Left lung (tissue), 10 donors: ENCODE data around the gene TAS1R1. TPM values are rescaled to one million over a fixed set of nuclear protein-coding genes. Genes with fewer than 3 reads are reported as not detected.
A peak's percentile ranks its signal among the peaks of the same experiment; 100 is the strongest.

Experiments
- ATAC-seq: fragments of 200-7000 bp; cut with Tn5 transposase; one replicate; pipeline ENCODE4 v1.9.1; 2020; ENCODE audit warnings: moderate library complexity
- DNase-seq, 4 donors: peaks; one replicate each; pipeline ENCODE4 v3.0.0-alpha.2; 2013 to 2020
- H3K27ac ChIP-seq, 2 donors: fragments of 200-600 bp; sonication (generic) in 1 of 2; one replicate each; pipeline versions ENCODE4 v1.5.0 to v1.8.0; 2020 to 2021
- H3K27me3 ChIP-seq, 2 donors: fragments of 200-600 bp; sonication (generic) in 1 of 2; one replicate each; pipeline versions ENCODE4 v1.5.0 to v1.8.0; 2020 to 2021
- H3K36me3 ChIP-seq, 2 donors: fragments of 200-600 bp; sonication (generic) in 1 of 2; one replicate each; pipeline versions ENCODE4 v1.5.0 to v1.8.0; 2020 to 2021
- H3K4me1 ChIP-seq, 2 donors: fragments of 200-600 bp; one replicate each; pipeline ENCODE4 v1.8.0; 2021
- H3K4me3 ChIP-seq, 2 donors: fragments of 200-600 bp; sonication (generic) in 1 of 2; one replicate each; pipeline versions ENCODE4 v1.5.0 to v1.8.0; 2020 to 2021; ENCODE audit warnings: mild to moderate bottlenecking in 1 of 2
- H3K9me3 ChIP-seq, 2 donors: fragments of 200-600 bp; sonication (generic) in 1 of 2; one replicate each; pipeline versions ENCODE4 v1.5.0 to v1.8.0; 2020 to 2021
- intact Hi-C, 2 donors: fragments of 100-400 bp; cut with DNase I; formaldehyde crosslinking; loops; one replicate each; pipeline versions ENCODE4 v1.11.2 to v1.14.2; 2022
- polyA plus RNA-seq, 6 donors: library from polyadenylated mRNA; unstranded; fragments of 120-200 nt; gene quantifications; one replicate each; pipeline ENCODE4 v1.2.1, GENCODE V29; 2013; ENCODE audit not compliant: insufficient read length in 6 of 6
- total RNA-seq, 2 donors: library from RNA; stranded (reverse); fragmentation: NEBNext Ultra II Directional; extraction: Animal tissue kit (Norgen Biotek cat#: 25700); gene quantifications; one replicate each; pipeline ENCODE4 v1.2.1, GENCODE V29; 2021
- TF ChIP-seq, protein P1 (sequence below), 2 donors: fragments of 200-600 bp; sonication (generic) in 1 of 2; IDR thresholded peaks; one replicate each; pipeline versions ENCODE4 v1.5.0 to v1.8.0; 2021; ENCODE audit warnings: antibody characterized with exemption in 2 of 2
- donor health status: DM: no; HTN: yes; CAD: no.
- donor health status: DM: no; HTN: no; CAD: no.

Gene TAS1R1
- total and polyA plus RNA-seq, 8 donors = 0.07 to 0.21 (median 0.18) TPM; not detected in 2

- DNase-seq (peak in 1 of 4 donors; percentile 65), ATAC-seq (no peak)
- TF ChIP-seq, protein P1, sequence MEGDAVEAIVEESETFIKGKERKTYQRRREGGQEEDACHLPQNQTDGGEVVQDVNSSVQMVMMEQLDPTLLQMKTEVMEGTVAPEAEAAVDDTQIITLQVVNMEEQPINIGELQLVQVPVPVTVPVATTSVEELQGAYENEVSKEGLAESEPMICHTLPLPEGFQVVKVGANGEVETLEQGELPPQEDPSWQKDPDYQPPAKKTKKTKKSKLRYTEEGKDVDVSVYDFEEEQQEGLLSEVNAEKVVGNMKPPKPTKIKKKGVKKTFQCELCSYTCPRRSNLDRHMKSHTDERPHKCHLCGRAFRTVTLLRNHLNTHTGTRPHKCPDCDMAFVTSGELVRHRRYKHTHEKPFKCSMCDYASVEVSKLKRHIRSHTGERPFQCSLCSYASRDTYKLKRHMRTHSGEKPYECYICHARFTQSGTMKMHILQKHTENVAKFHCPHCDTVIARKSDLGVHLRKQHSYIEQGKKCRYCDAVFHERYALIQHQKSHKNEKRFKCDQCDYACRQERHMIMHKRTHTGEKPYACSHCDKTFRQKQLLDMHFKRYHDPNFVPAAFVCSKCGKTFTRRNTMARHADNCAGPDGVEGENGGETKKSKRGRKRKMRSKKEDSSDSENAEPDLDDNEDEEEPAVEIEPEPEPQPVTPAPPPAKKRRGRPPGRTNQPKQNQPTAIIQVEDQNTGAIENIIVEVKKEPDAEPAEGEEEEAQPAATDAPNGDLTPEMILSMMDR (IDR thresholded peaks at IDR 0.05) = no peak
- H3K27me3 ChIP-seq = peaks cover 0 to 15% of the 10 kb centered on the region in 2 donors
- no peaks in the 10 kb centered on the region for H3K4me1 ChIP-seq
- no peaks in the 10 kb centered on the region for H3K9me3 ChIP-seq
- no peak overlapping the region for H3K4me3 ChIP-seq
- no peaks in the 10 kb centered on the region for H3K36me3 ChIP-seq
- H3K27ac ChIP-seq = no peak overlapping the region
- intact Hi-C loops = no loop called here
Measured at GRCh38 chr1:6512908-6513280, 42.2 kb upstream of the TAS1R1 start.

- intact Hi-C loops = no loop called here
- no peaks in the 10 kb centered on the region for H3K9me3 ChIP-seq
- H3K36me3 ChIP-seq = no peaks in the 10 kb centered on the region
- ATAC-seq (no peak), DNase-seq (peak in 1 of 4 donors; percentile 45)
- TF ChIP-seq, protein P1 (IDR thresholded peaks at IDR 0.05) = no peak
- peaks cover 0 to 13% of the 10 kb centered on the region in 2 donors for H3K27me3 ChIP-seq
- no peaks in the 10 kb centered on the region for H3K4me1 ChIP-seq
- H3K27ac ChIP-seq = no peak overlapping the region
- no peak overlapping the region for H3K4me3 ChIP-seq
Measured at GRCh38 chr1:6513320-6513801, 41.7 kb upstream of the TAS1R1 start.

GRCh38 chr1:6515771-6516170 lies 39.3 kb upstream of the TAS1R1 start:
- ATAC-seq = no peak
- intact Hi-C loops = no loop called here
- Histone ChIP-seq H3K4me3 (no peak overlapping the region), H3K27me3 (no peaks in the 10 kb centered on the region), H3K27ac (no peak overlapping the region), H3K9me3 (no peaks in the 10 kb centered on the region), H3K4me1 (peaks cover 0 to 11% of the 10 kb centered on the region in 2 donors), H3K36me3 (no peaks in the 10 kb centered on the region)
- peak in 1 of 4 donors; percentile 6 for DNase-seq
- TF ChIP-seq, protein P1 (IDR thresholded peaks at IDR 0.05) = no peak

GRCh38 chr1:6517435-6517851 lies 37.7 kb upstream of the TAS1R1 start:
- intact Hi-C loops = no loop called here
- H3K9me3 ChIP-seq = no peaks in the 10 kb centered on the region
- H3K36me3 ChIP-seq = no peaks in the 10 kb centered on the region
- H3K27ac ChIP-seq = no peak overlapping the region
- H3K4me3 ChIP-seq = no peak overlapping the region
- TF ChIP-seq, protein P1 (IDR thresholded peaks at IDR 0.05) = no peak
- no peak for ATAC-seq
- peak in 1 of 4 donors; percentile 39 for DNase-seq
- H3K27me3 ChIP-seq = no peaks in the 10 kb centered on the region
- H3K4me1 ChIP-seq = peaks cover 0 to 11% of the 10 kb centered on the region in 2 donors

GRCh38 chr1:6519491-6519934 lies 35.6 kb upstream of the TAS1R1 start:
- Histone ChIP-seq H3K36me3 (peaks cover 0 to 6% of the 10 kb centered on the region in 2 donors), H3K4me1 (peaks cover 0 to 11% of the 10 kb centered on the region in 2 donors), H3K27ac (no peak overlapping the region), H3K9me3 (no peaks in the 10 kb centered on the region), H3K4me3 (no peak overlapping the region), H3K27me3 (no peaks in the 10 kb centered on the region)
- DNase-seq (peak in 1 of 4 donors; percentile 43), ATAC-seq (no peak)
- intact Hi-C loops = no loop called here
- TF ChIP-seq, protein P1 (IDR thresholded peaks at IDR 0.05) = no peak
